ENCODE results near the gene SIGLEC8. TPM values are rescaled to one million over a fixed set of nuclear protein-coding genes. Genes with fewer than 3 reads are reported as not detected.

The SIGLEC8 gene
- total and polyA plus RNA-seq, 10 of the 15 experiments (the other 5 are each of a cell fraction or from before 2014, with no cell fraction given) = not detected

DNA sequence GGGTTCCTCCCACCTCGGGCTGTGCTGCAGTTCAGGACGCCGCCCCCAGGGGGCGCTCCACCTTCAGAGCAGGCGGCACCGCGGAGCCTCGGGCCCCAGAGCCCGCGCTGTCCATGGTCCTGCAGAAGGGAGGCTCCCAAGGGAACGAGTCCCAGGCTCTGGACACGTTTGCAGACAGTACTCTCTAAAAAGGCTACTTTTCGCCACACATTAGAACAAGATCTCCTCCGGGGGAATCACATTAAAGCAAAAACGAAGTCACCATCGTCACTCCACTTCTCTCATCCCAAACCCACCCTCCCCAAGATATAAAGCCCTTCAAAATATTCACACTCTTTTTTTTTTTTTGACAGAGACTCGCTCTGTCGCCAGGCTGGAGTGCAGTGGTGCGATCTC is 36.2 kb downstream of the SIGLEC8 start (continued):
- TF ChIP-seq ZNF687 (IDR thresholded peaks at IDR 0.05) (no peak), HCFC1 (IDR thresholded peaks at IDR 0.05; ENCODE audit: low read length) (0 out of 2 replicates have a peak, but pooled peaks have one; percentile 27), ZBTB11 (CRISPR knock-in tag; IDR thresholded peaks at IDR 0.05) (no peak), TCF12 (IDR thresholded peaks at IDR 0.05; ENCODE audit: low read depth, low read length) (0 out of 2 replicates have a peak, but pooled peaks have one; percentile 48), ZNF622 (IDR thresholded peaks at IDR 0.05) (no peak), RBBP5 (conservative IDR thresholded peaks at IDR 0.05) (no peak), ZBED1 (IDR thresholded peaks at IDR 0.05; ENCODE audit: borderline replicate concordance) (no peak), BHLHE40 (IDR thresholded peaks at IDR 0.05; ENCODE audit: borderline replicate concordance in 1 of 2, low read depth in 2 of 2, low read length in 1 of 2) (peak; percentile 34 to 61; a peak in 2 of 4 replicates), MAX (IDR thresholded peaks at IDR 0.05; ENCODE audit: low read depth, low read length) (0 out of 2 replicates have a peak, but pooled peaks have one; percentile 24), SMARCA5 (IDR thresholded peaks at IDR 0.05) (0 out of 2 replicates have a peak, but pooled peaks have one; percentile 31), CHD2 (IDR thresholded peaks at IDR 0.05; ENCODE audit: borderline replicate concordance, low read depth, low read length) (0 out of 2 replicates have a peak, but pooled peaks have one; percentile 43), MYC (IDR thresholded peaks at IDR 0.05; ENCODE audit: insufficient read depth, insufficient read length, insufficient replicate concordance, low read length, severe bottlenecking) (no peak), SRF (IDR thresholded peaks at IDR 0.05; ENCODE audit: low read depth in 2 of 2, low read length in 2 of 2) (0 out of 4 replicates have a peak, but pooled peaks of 1 of the 2 experiments have one; percentile 46), NR2F1 (conservative IDR thresholded peaks at IDR 0.05) (no peak), STAT1 (conservative IDR thresholded peaks at IDR 0.05) (no peak), POU2F2 (IDR thresholded peaks at IDR 0.05; ENCODE audit: borderline replicate concordance, low read depth, low read length) (peak; percentile 49; the same call in 1 of the 3 replicates), TBL1XR1 (IDR thresholded peaks at IDR 0.05; ENCODE audit: low read depth, low read length) (no peak; the same call in 1 of the 2 replicates), CREB1 (IDR thresholded peaks at IDR 0.05; ENCODE audit: low read depth) (no peak), POLR2AphosphoS5 (IDR thresholded peaks at IDR 0.05; ENCODE audit: low read length) (no peak), RB1 (IDR thresholded peaks at IDR 0.05; ENCODE audit: borderline replicate concordance) (peak; percentile 43; the same call in 1 of the 2 replicates), CREM (IDR thresholded peaks at IDR 0.05; ENCODE audit: low read depth) (no peak), ZNF274 (IDR thresholded peaks at IDR 0.05; ENCODE audit: insufficient read depth, insufficient read length) (no peak), NFYA (IDR thresholded peaks at IDR 0.05; ENCODE audit: borderline replicate concordance, low read depth, low read length) (no peak), CBX5 (IDR thresholded peaks at IDR 0.05; ENCODE audit: low read depth) (no peak), SREBF2 (IDR thresholded peaks at IDR 0.05; ENCODE audit: low read length) (no peak), MEF2B (IDR thresholded peaks at IDR 0.05; ENCODE audit: partially characterized antibody, poor library complexity, severe bottlenecking) (peak; percentile 93)
